HCT116 (cell line): Measurements from ENCODE around the gene PLVAP. TPM values are rescaled to one million over a fixed set of nuclear protein-coding genes. Genes with fewer than 3 reads are reported as not detected.

Source experiments
- ATAC-seq: fragments of 200-7000 bp; cut with Tn5 transposase; 2 replicates; pipeline ENCODE4 v1.9.1; 2020; ENCODE audit warnings: mild to moderate bottlenecking, moderate library complexity
- BruUV-seq: library from RNA; stranded (reverse); fragments of 400-500 nt; replicated peaks from 2 replicates; lab custom pipeline; 2021; lab: Mats Ljungman, UMichigan
- CTCF ChIA-PET: fragments of 300-600 bp; sonication (Branson Sonifier 250); formaldehyde crosslinking; loops from one replicate; lab custom pipeline; 2021; ENCODE audit warnings: antibody characterized with exemption; lab: Charles Lee
- POLR2A ChIA-PET: fragments of 300-600, 350-600 bp; sonication (Branson Sonifier 250); formaldehyde crosslinking; loops from one replicate; lab custom pipeline; 2021; ENCODE audit warnings: antibody characterized with exemption; lab: Charles Lee
- RAD21 ChIA-PET, 2 experiments: fragments of 300-600 bp; sonication (Branson Sonifier 250); formaldehyde crosslinking; loops; one replicate each; lab custom pipeline; 2023; ENCODE audit warnings: low total read pairs in 2 of 2; ENCODE audit not compliant: uncharacterized antibody in 2 of 2, unreplicated experiment in 2 of 2, low non-redundant PET in 1 of 2; lab: Charles Lee
- DNase-seq: peaks from one replicate; pipeline ENCODE4 v3.0.0-alpha.2; 2010; ENCODE audit warnings: low read depth, low spot score
- H2AFZ ChIP-seq: fragments of 200-600 bp; shearing (Covaris generic), sonication (generic); 2 replicates; pipeline ENCODE4 v1.6.1; 2017; ENCODE audit warnings: low read depth, mixed run types, mixed read lengths, antibody characterized with exemption, low read length; ENCODE audit not compliant: poor library complexity, severe bottlenecking
- H3K27ac ChIP-seq: 2 replicates; pipeline ENCODE4 v1.5.1; 2012; ENCODE audit warnings: low read depth, low read length
- H3K27me3 ChIP-seq: fragments of 200-600 bp; sonication (generic); 2 replicates; pipeline ENCODE4 v1.6.1; 2016; ENCODE audit warnings: mixed run types, low read length, mixed read lengths; ENCODE audit not compliant: insufficient read depth
- H3K36me3 ChIP-seq, 2 experiments: fragments of 200-500 bp in 1 of 2; fragments of 200-600 bp in 1 of 2; sonication (Bioruptor generic) in 1 of 2; sonication (generic) in 1 of 2; 2 replicates each; pipeline versions ENCODE4 v1.5.1 to v1.6.1; 2014 to 2016; ENCODE audit warnings: low read length in 2 of 2, inconsistent platforms in 1 of 2, mixed read lengths in 1 of 2, mixed run types in 1 of 2; ENCODE audit not compliant: insufficient read depth in 2 of 2, control insufficient read depth in 1 of 2
- H3K4me1 ChIP-seq, 2 experiments: fragments of 200-600 bp in 1 of 2; sonication (generic) in 1 of 2; 2 replicates each; pipeline versions ENCODE4 v1.5.1 to v1.6.1; 2012 to 2017; ENCODE audit warnings: low read length in 2 of 2, inconsistent platforms in 1 of 2, mild to moderate bottlenecking in 1 of 2, mixed read lengths in 1 of 2, mixed run types in 1 of 2, moderate library complexity in 1 of 2; ENCODE audit not compliant: insufficient read depth in 2 of 2, control insufficient read depth in 1 of 2
- H3K4me2 ChIP-seq: fragments of 200-600 bp; sonication (generic); 2 replicates; pipeline ENCODE4 v1.6.1; 2017; ENCODE audit warnings: mixed run types, low read length, mixed read lengths
- H3K4me3 ChIP-seq, 2 experiments: fragments of 200-600 bp in 1 of 2; sonication (generic) in 1 of 2; replicated peaks in 1 of 2; 2 replicates each; pipeline ENCODE4 v1.5.1; 2011 to 2016; ENCODE audit warnings: low read length in 2 of 2, control low read depth in 1 of 2, low read depth in 1 of 2, mild to moderate bottlenecking in 1 of 2, mixed read lengths in 1 of 2, mixed run types in 1 of 2
- H3K79me2 ChIP-seq: fragments of 200-600 bp; sonication (generic); 2 replicates; pipeline ENCODE4 v1.6.1; 2017; ENCODE audit warnings: mild to moderate bottlenecking, mixed run types, low read length, moderate library complexity, mixed read lengths; ENCODE audit not compliant: insufficient read depth
- H3K9ac ChIP-seq: fragments of 200-600 bp; sonication (generic); 2 replicates; pipeline ENCODE4 v1.6.1; 2016; ENCODE audit warnings: low read length, mixed read lengths
- H3K9me2 ChIP-seq: fragments of 200-600 bp; sonication (generic), shearing (Covaris generic); 2 replicates; pipeline ENCODE4 v1.6.1; 2017; ENCODE audit warnings: mixed run types, mild to moderate bottlenecking, moderate library complexity; ENCODE audit not compliant: insufficient read depth
- H3K9me3 ChIP-seq, 2 experiments: fragments of 200-500 bp in 1 of 2; fragments of 200-600 bp in 1 of 2; sonication (Bioruptor generic) in 1 of 2; sonication (generic) in 1 of 2; 2 replicates each; pipeline ENCODE4 v1.6.1; 2014 to 2017; ENCODE audit warnings: low read length in 2 of 2, mixed read lengths in 2 of 2, inconsistent platforms in 1 of 2, low read depth in 1 of 2, mild to moderate bottlenecking in 1 of 2, mixed run types in 1 of 2, moderate library complexity in 1 of 2; ENCODE audit not compliant: control insufficient read depth in 1 of 2, insufficient read depth in 1 of 2
- H4K20me1 ChIP-seq: fragments of 200-600 bp; sonication (generic), shearing (Covaris generic); 2 replicates; pipeline ENCODE4 v1.6.1; 2017; ENCODE audit warnings: mixed run types, mild to moderate bottlenecking, moderate library complexity; ENCODE audit not compliant: insufficient read depth
- CBX3 ChIP-seq: IDR thresholded peaks from 2 replicates; pipeline ENCODE4 v1.6.1; 2012; ENCODE audit warnings: low read depth
- CEBPB ChIP-seq: IDR thresholded peaks from 2 replicates; pipeline ENCODE4 v1.6.1; 2012; ENCODE audit warnings: low read depth
- EGR1 ChIP-seq: IDR thresholded peaks from 2 replicates; pipeline ENCODE4 v1.6.1; 2012; ENCODE audit warnings: low read depth
- ELF1 ChIP-seq: IDR thresholded peaks from 2 replicates; pipeline ENCODE4 v1.6.1; 2012; ENCODE audit warnings: low read depth, borderline replicate concordance
- EZH2phosphoT487 ChIP-seq: fragments of 200-600 bp; IDR thresholded peaks from 2 replicates; pipeline ENCODE4 v1.6.1; 2018; ENCODE audit warnings: antibody characterized with exemption, borderline replicate concordance
- POLR2A ChIP-seq: IDR thresholded peaks from 2 replicates; pipeline ENCODE4 v1.7.0; 2011; ENCODE audit warnings: borderline replicate concordance; ENCODE audit not compliant: insufficient read depth, insufficient read length; ENCODE audit errors: extremely low read depth
- RAD21 ChIP-seq: IDR thresholded peaks from 2 replicates; pipeline ENCODE4 v1.6.1; 2012; ENCODE audit warnings: low read depth, mild to moderate bottlenecking
- SIN3A ChIP-seq: IDR thresholded peaks from 2 replicates; pipeline ENCODE4 v1.6.1; 2012; ENCODE audit warnings: low read depth
- SP1 ChIP-seq: IDR thresholded peaks from 2 replicates; pipeline ENCODE4 v1.6.1; 2012; ENCODE audit warnings: low read depth
- SRF ChIP-seq: IDR thresholded peaks from 2 replicates; pipeline ENCODE4 v1.6.1; 2012; ENCODE audit warnings: low read depth
- TCF7L2 ChIP-seq: IDR thresholded peaks from 2 replicates; pipeline ENCODE4 v1.7.0; 2011; ENCODE audit warnings: borderline replicate concordance, inconsistent platforms; ENCODE audit not compliant: insufficient read depth, insufficient read length; ENCODE audit errors: extremely low read depth
- ZFX ChIP-seq: fragments of 450-650 bp; IDR thresholded peaks from 2 replicates; pipeline ENCODE4 v1.6.1; 2017
- ZNF274 ChIP-seq: fragments of 200-500 bp; sonication (Bioruptor generic); IDR thresholded peaks from 2 replicates; pipeline ENCODE4 v1.6.1; 2014; ENCODE audit warnings: mild to moderate bottlenecking, low read depth, low read length, inconsistent platforms
- intact Hi-C: fragments of 100-400 bp; cut with micrococcal nuclease; formaldehyde crosslinking; loops from 2 replicates; pipeline ENCODE4 v1.10.0; 2022
- total RNA-seq: library from RNA; stranded (reverse); gene quantifications from one replicate; pipeline ENCODE4 v1.2.1, GENCODE V29; 2021; ENCODE audit not compliant: unreplicated experiment
- TF ChIP-seq, protein P1 (sequence below): IDR thresholded peaks from 2 replicates; pipeline ENCODE4 v1.6.1; 2012
- TF ChIP-seq, protein P2 (sequence below): IDR thresholded peaks from 2 replicates; pipeline ENCODE4 v1.6.1; 2012
- TF ChIP-seq, protein P3 (sequence below), 3 experiments: fragments of 200-600 bp in 1 of 3; sonication (generic) in 1 of 3; IDR thresholded peaks in 2 of 3; conservative IDR thresholded peaks in 1 of 3; 2 replicates each; pipeline ENCODE4 v1.5.1; 2012 to 2017; ENCODE audit warnings: low read depth in 2 of 3, low read length in 2 of 3, antibody characterized with exemption in 1 of 3, borderline replicate concordance in 1 of 3, control low read depth in 1 of 3, mild to moderate bottlenecking in 1 of 3, mixed read lengths in 1 of 3, mixed run types in 1 of 3, moderate library complexity in 1 of 3; ENCODE audit not compliant: insufficient read depth in 1 of 3

The PLVAP gene
- total RNA-seq, 1 experiment from 2014 or later = 0.47 TPM

- TF ChIP-seq SRF (no peak), TCF7L2 (no peak), RAD21 (no peak)
- TF ChIP-seq, protein P1, sequence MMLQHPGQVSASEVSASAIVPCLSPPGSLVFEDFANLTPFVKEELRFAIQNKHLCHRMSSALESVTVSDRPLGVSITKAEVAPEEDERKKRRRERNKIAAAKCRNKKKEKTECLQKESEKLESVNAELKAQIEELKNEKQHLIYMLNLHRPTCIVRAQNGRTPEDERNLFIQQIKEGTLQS = no peak
- TF ChIP-seq, all 23 proteins: peak for 0
These were observed 44.8 kb upstream of the PLVAP start (continued) for GRCh38 chr19:17421942-17422341.

DNA sequence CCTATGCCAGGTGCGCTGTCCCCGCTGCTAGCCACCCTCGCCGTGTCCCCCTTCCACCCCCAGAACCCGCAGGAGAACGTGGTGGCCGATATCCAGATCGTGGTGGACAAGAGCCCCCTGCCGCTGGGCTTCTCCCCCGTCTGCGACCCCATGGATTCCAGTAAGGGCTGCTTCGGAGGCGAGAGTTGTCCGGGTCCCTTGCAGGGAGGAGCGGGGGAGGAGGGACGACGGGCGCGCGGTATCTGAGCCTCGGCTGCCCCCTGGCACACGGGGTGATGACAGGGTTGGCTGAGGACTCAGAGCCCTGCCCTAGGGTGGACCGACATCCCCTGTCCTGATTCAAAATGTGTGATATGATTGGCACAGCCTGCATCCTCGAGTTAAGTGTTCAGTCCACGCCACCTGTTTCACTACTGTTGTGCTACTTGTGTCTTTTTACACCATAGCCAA, 43.4 kb upstream of the PLVAP start:
- H3K9me2 ChIP-seq = no peaks in the 10 kb centered on the region
- peak overlapping the region; percentile 84 for H3K9ac ChIP-seq
- H3K27ac ChIP-seq = peak overlapping the region; percentile 94
- peak; percentile 64 for ATAC-seq
- no peaks in the 10 kb centered on the region for H3K36me3 ChIP-seq
- intact Hi-C loops = no loop called here
- H3K4me2 ChIP-seq = peak overlapping the region; percentile 91
- H3K79me2 ChIP-seq = peaks cover 10% of the 10 kb centered on the region; the same call in 1 of the 2 replicates
- H3K9me3 ChIP-seq = no peaks in the 10 kb centered on the region
- DNase-seq = no peak
- H3K27me3 ChIP-seq = no peaks in the 10 kb centered on the region
- POLR2A ChIA-PET = interaction anchor here (2.8 kb wide), 1 partner anchor 14 kb away, joined by 21 read pairs; the partner anchor contains the start of gene BST2
- no peak for TF ChIP-seq POLR2A
- TF ChIP-seq EZH2phosphoT487 = no peak
- TF ChIP-seq, protein P2, sequence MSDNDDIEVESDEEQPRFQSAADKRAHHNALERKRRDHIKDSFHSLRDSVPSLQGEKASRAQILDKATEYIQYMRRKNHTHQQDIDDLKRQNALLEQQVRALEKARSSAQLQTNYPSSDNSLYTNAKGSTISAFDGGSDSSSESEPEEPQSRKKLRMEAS = peak; percentile 76; the same call in 1 of the 2 replicates
- no peak for TF ChIP-seq CEBPB
- TF ChIP-seq ELF1 = no peak
- TF ChIP-seq ZFX = no peak
- TF ChIP-seq SIN3A = no peak
- TF ChIP-seq CBX3 = no peak
- TF ChIP-seq TCF7L2 = no peak
- peak; percentile 51 for TF ChIP-seq RAD21
- TF ChIP-seq ZNF274 = no peak
- TF ChIP-seq, protein P1 = no peak
- TF ChIP-seq, protein P3, sequence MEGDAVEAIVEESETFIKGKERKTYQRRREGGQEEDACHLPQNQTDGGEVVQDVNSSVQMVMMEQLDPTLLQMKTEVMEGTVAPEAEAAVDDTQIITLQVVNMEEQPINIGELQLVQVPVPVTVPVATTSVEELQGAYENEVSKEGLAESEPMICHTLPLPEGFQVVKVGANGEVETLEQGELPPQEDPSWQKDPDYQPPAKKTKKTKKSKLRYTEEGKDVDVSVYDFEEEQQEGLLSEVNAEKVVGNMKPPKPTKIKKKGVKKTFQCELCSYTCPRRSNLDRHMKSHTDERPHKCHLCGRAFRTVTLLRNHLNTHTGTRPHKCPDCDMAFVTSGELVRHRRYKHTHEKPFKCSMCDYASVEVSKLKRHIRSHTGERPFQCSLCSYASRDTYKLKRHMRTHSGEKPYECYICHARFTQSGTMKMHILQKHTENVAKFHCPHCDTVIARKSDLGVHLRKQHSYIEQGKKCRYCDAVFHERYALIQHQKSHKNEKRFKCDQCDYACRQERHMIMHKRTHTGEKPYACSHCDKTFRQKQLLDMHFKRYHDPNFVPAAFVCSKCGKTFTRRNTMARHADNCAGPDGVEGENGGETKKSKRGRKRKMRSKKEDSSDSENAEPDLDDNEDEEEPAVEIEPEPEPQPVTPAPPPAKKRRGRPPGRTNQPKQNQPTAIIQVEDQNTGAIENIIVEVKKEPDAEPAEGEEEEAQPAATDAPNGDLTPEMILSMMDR (IDR thresholded peaks at IDR 0.05 in 2 of 3, conservative IDR thresholded peaks at IDR 0.05 in 1 of 3; ENCODE audit: borderline replicate concordance in 1 of 3, insufficient read depth in 1 of 3, low read depth in 2 of 3, low read length in 2 of 3) = peak in 1 of 3 experiments; percentile 20; a peak in 1 of 6 replicates
- TF ChIP-seq SP1 = no peak
- TF ChIP-seq EGR1 = peak; percentile 57
- TF ChIP-seq, all 23 proteins: peak for 4
- RAD21 ChIA-PET = no interaction called here
- H3K4me3 ChIP-seq = peak overlapping the region; percentile 91 to 93
- peak overlapping the region; percentile 31 for H2AFZ ChIP-seq
- H4K20me1 ChIP-seq = no peaks in the 10 kb centered on the region
- TSS peak; percentile 42 for BruUV-seq
- H3K4me1 ChIP-seq = peaks cover 14 to 39% of the 10 kb centered on the region in 2 experiments
- CTCF ChIA-PET = no interaction called here
